ENCODE results near the gene PNMA1. TPM values are rescaled to one million over a fixed set of nuclear protein-coding genes. Genes with fewer than 3 reads are reported as not detected.

Gene PNMA1
- total and polyA plus RNA-seq, 9 of the 15 experiments (the other 6 are each of a cell fraction or from before 2014, with no cell fraction given), result 1.7 to 26.4 (median 8.7) TPM

- TF ChIP-seq SPI1 (IDR thresholded peaks at IDR 0.05; ENCODE audit: borderline replicate concordance, low read depth, low read length), result peak; percentile 95
- no peak for TF ChIP-seq CUX1 (CRISPR knock-in tag; IDR thresholded peaks at IDR 0.05)
- TF ChIP-seq PHB2 (IDR thresholded peaks at IDR 0.05; ENCODE audit: low read depth), result no peak
- TF ChIP-seq ESRRA (IDR thresholded peaks at IDR 0.05; ENCODE audit: borderline replicate concordance, low read depth), result peak; percentile 85
- TF ChIP-seq ZBTB33 (CRISPR knock-in tag; IDR thresholded peaks at IDR 0.05), result no peak
- TF ChIP-seq COPS2 (conservative IDR thresholded peaks at IDR 0.05), result no peak
- no peak for TF ChIP-seq SRSF7 (optimal IDR thresholded peaks at IDR 0.05; ENCODE audit: low read depth, low read length)
- peak; percentile 72; the same call in 1 of the 2 replicates for TF ChIP-seq XRCC5 (IDR thresholded peaks at IDR 0.05; ENCODE audit: low read depth, low read length)
- peak; percentile 83 for TF ChIP-seq ZNF592 (IDR thresholded peaks at IDR 0.05)
- peak; percentile 86 for TF ChIP-seq NR2C2 (CRISPR knock-in tag; IDR thresholded peaks at IDR 0.05)
- TF ChIP-seq NR2C2 (tag; IDR thresholded peaks at IDR 0.05), result peak; percentile 92
- no peak for TF ChIP-seq SAFB2 (IDR thresholded peaks at IDR 0.05; ENCODE audit: borderline replicate concordance, low read depth, low read length, severe bottlenecking)
- TF ChIP-seq KLF10 (CRISPR knock-in tag; IDR thresholded peaks at IDR 0.05), result no peak
Observed at GRCh38 chr14:73728717-73729330, 14.6 kb upstream of the PNMA1 start (continued).
